IMR-90 (cell line): ENCODE data around the gene TEX14. TPM values are rescaled to one million over a fixed set of nuclear protein-coding genes. Genes with fewer than 3 reads are reported as not detected.

Source experiments
- ATAC-seq: fragments of 200-7000 bp; cut with Tn5 transposase; 2 replicates; pipeline ENCODE4 v1.9.1; 2020; ENCODE audit warnings: low read depth, mild to moderate bottlenecking, moderate library complexity
- BruUV-seq: library from RNA; stranded (reverse); fragments of 400-500 nt; replicated peaks from 2 replicates; lab custom pipeline; 2021; lab: Mats Ljungman, UMichigan
- CTCF ChIA-PET: fragments of 300-600 bp; formaldehyde crosslinking; extraction: SDS; loops from one replicate; lab custom pipeline; 2021; ENCODE audit warnings: antibody characterized with exemption; lab: Yijun Ruan, JAX
- POLR2A ChIA-PET: fragments of 300-600 bp; sonication (Branson Sonifier 250); formaldehyde crosslinking; loops from one replicate; lab custom pipeline; 2022; ENCODE audit warnings: antibody characterized with exemption; ENCODE audit not compliant: unreplicated experiment; lab: Charles Lee
- DNase-seq: peaks from one replicate; pipeline ENCODE4 v3.0.0; 2013
- H2AFZ ChIP-seq: replicated peaks from 2 replicates; pipeline ENCODE3; 2013; ENCODE audit warnings: low read length, mild to moderate bottlenecking; ENCODE audit not compliant: poor library complexity
- H2AK5ac ChIP-seq: 2 replicates; pipeline ENCODE4 v1.6.1; 2013; ENCODE audit warnings: low read depth, low read length, inconsistent platforms
- H2AK9ac ChIP-seq: replicated peaks from 2 replicates; pipeline ENCODE3; 2013; ENCODE audit warnings: mild to moderate bottlenecking, low read depth, low read length, moderate library complexity; ENCODE audit not compliant: poor library complexity
- H2BK120ac ChIP-seq: 2 replicates; pipeline ENCODE4 v1.6.1; 2013; ENCODE audit warnings: low read depth, low read length, inconsistent platforms
- H2BK15ac ChIP-seq: 3 replicates; pipeline ENCODE4 v1.6.1; 2013; ENCODE audit warnings: low read depth, low read length, inconsistent platforms
- H2BK20ac ChIP-seq: 2 replicates; pipeline ENCODE4 v1.6.1; 2013; ENCODE audit warnings: low read depth, mild to moderate bottlenecking, inconsistent platforms, low read length, moderate library complexity
- H2BK5ac ChIP-seq: 2 replicates; pipeline ENCODE4 v1.6.1; 2013; ENCODE audit warnings: mild to moderate bottlenecking, low read depth, low read length, inconsistent platforms; ENCODE audit not compliant: poor library complexity, severe bottlenecking
- H3K14ac ChIP-seq: replicated peaks from 2 replicates; pipeline ENCODE4 v1.6.1; 2013; ENCODE audit warnings: low read depth, low read length, inconsistent platforms
- H3K18ac ChIP-seq: 2 replicates; pipeline ENCODE4 v1.6.1; 2013; ENCODE audit warnings: low read depth, low read length, control low read depth
- H3K23ac ChIP-seq: 2 replicates; pipeline ENCODE4 v1.6.1; 2013; ENCODE audit warnings: low read depth, low read length, inconsistent platforms
- H3K27ac ChIP-seq: 2 replicates; pipeline ENCODE4 v1.5.1; 2013; ENCODE audit warnings: mild to moderate bottlenecking, control low read depth, low read length; ENCODE audit not compliant: insufficient read depth
- H3K27me3 ChIP-seq: 2 replicates; pipeline ENCODE4 v1.6.1; 2013; ENCODE audit warnings: low read length; ENCODE audit not compliant: control insufficient read depth, insufficient read depth
- H3K36me3 ChIP-seq: 2 replicates; pipeline ENCODE4 v1.6.1; 2013; ENCODE audit warnings: low read length, mixed read lengths; ENCODE audit not compliant: control insufficient read depth, insufficient read depth
- H3K4ac ChIP-seq: 2 replicates; pipeline ENCODE4 v1.6.1; 2013; ENCODE audit warnings: low read depth, low read length, inconsistent platforms
- H3K4me1 ChIP-seq: 2 replicates; pipeline ENCODE4 v1.6.1; 2013; ENCODE audit warnings: low read length, mixed read lengths; ENCODE audit not compliant: control insufficient read depth, insufficient read depth
- H3K4me2 ChIP-seq: 2 replicates; pipeline ENCODE4 v1.6.1; 2013; ENCODE audit warnings: low read depth, mild to moderate bottlenecking, control low read depth, low read length, moderate library complexity
- H3K4me3 ChIP-seq: 2 replicates; pipeline ENCODE4 v1.5.1; 2013; ENCODE audit warnings: low read depth, mild to moderate bottlenecking, control low read depth, low read length, moderate library complexity; ENCODE audit not compliant: insufficient read depth
- H3K56ac ChIP-seq: 2 replicates; pipeline ENCODE4 v1.6.1; 2013; ENCODE audit warnings: low read length, inconsistent platforms; ENCODE audit not compliant: insufficient read depth; ENCODE audit errors: extremely low read depth
- H3K79me1 ChIP-seq, 2 experiments: 2 replicates each; pipeline ENCODE4 v1.6.1; 2013; ENCODE audit warnings: low read length in 2 of 2, inconsistent platforms in 1 of 2, low read depth in 1 of 2
- H3K9ac ChIP-seq: 2 replicates; pipeline ENCODE4 v1.6.1; 2013; ENCODE audit warnings: low read depth, low read length, control low read depth
- H3K9me1 ChIP-seq: 2 replicates; pipeline ENCODE4 v1.6.1; 2013; ENCODE audit warnings: low read length, inconsistent platforms; ENCODE audit not compliant: insufficient read depth
- H3K9me3 ChIP-seq: 2 replicates; pipeline ENCODE4 v1.6.1; 2013; ENCODE audit warnings: low read length; ENCODE audit not compliant: control insufficient read depth, insufficient read depth
- H4K20me1 ChIP-seq: 2 replicates; pipeline ENCODE4 v1.6.1; 2013; ENCODE audit warnings: low read length, inconsistent platforms; ENCODE audit not compliant: insufficient read depth
- H4K5ac ChIP-seq: 2 replicates; pipeline ENCODE4 v1.6.1; 2013; ENCODE audit warnings: mild to moderate bottlenecking, low read depth, low read length, control low read depth
- H4K8ac ChIP-seq, 2 experiments: 2 replicates each; pipeline ENCODE4 v1.6.1; 2013; ENCODE audit warnings: low read depth in 2 of 2, low read length in 2 of 2, control low read depth in 1 of 2, inconsistent platforms in 1 of 2
- H4K91ac ChIP-seq: 2 replicates; pipeline ENCODE4 v1.6.1; 2013; ENCODE audit warnings: low read depth, low read length, inconsistent platforms; ENCODE audit not compliant: insufficient read depth
- CEBPB ChIP-seq: IDR thresholded peaks from 2 replicates; pipeline ENCODE4 v1.6.1; 2012; ENCODE audit warnings: low read depth, low read length, improper control_type of control experiment
- CHD1 ChIP-seq: IDR thresholded peaks from 2 replicates; pipeline ENCODE4 v1.6.1; 2012; ENCODE audit warnings: low read depth, low read length, improper control_type of control experiment
- FOS ChIP-seq: fragments of 150-350 bp; IDR thresholded peaks from 2 replicates; pipeline ENCODE4 v1.6.1; 2016; ENCODE audit warnings: low read depth, low read length
- RFX5 ChIP-seq: IDR thresholded peaks from 2 replicates; pipeline ENCODE4 v1.8.0; 2012; ENCODE audit warnings: low read depth, mild to moderate bottlenecking, low read length, moderate library complexity
- WGBS, 2 experiments: methylation state at CpG; one replicate each; pipeline versions ENCODE4 v1.1.5 to v1.1.7; 2013; ENCODE audit warnings: missing lambda C conversion rate in 2 of 2; ENCODE audit not compliant: insufficient read length in 1 of 2; ENCODE audit errors: extremely low coverage in 2 of 2; 5-methylcytosine and 5-hydroxymethylcytosine counted together
- dilution Hi-C: fragments of 300-500 bp; cut with HindIII; formaldehyde crosslinking; loops from one replicate; pipeline ENCODE4 v1.14.3; 2018; ENCODE audit warnings: low sequenced_read_pairs; ENCODE audit not compliant: unreplicated experiment
- in situ Hi-C: fragments of 300-500 bp; cut with MboI; formaldehyde crosslinking; loops from 3 replicates; pipeline ENCODE4 v1.14.3; 2019; ENCODE audit warnings: low sequenced_read_pairs, inconsistent platforms, mixed read lengths
- intact Hi-C: fragments of 100-400 bp; cut with micrococcal nuclease; formaldehyde crosslinking; loops from 2 replicates; pipeline ENCODE4 v1.10.0; 2022
- polyA plus RNA-seq, 3 experiments: library from polyadenylated mRNA; depleted of rRNA; stranded (reverse); fragments of >200 nt; gene quantifications; 2 replicates each; pipeline ENCODE4 v1.2.3, GENCODE V29; 2012; ENCODE audit warnings: low replicate concordance in 1 of 3
- total RNA-seq: library from RNA; depleted of rRNA; stranded (reverse); fragments of >200 nt; gene quantifications from 2 replicates; pipeline ENCODE4 v1.2.3, GENCODE V29; 2012
- TF ChIP-seq, protein P1 (sequence below): conservative IDR thresholded peaks from 2 replicates; pipeline ENCODE4 v1.5.1; 2012; ENCODE audit warnings: mild to moderate bottlenecking, low read depth, low read length, improper control_type of control experiment

The TEX14 gene
- total and polyA plus RNA-seq, 2 of the 4 experiments (the other 2 are of a cell fraction), result not detected

DNA sequence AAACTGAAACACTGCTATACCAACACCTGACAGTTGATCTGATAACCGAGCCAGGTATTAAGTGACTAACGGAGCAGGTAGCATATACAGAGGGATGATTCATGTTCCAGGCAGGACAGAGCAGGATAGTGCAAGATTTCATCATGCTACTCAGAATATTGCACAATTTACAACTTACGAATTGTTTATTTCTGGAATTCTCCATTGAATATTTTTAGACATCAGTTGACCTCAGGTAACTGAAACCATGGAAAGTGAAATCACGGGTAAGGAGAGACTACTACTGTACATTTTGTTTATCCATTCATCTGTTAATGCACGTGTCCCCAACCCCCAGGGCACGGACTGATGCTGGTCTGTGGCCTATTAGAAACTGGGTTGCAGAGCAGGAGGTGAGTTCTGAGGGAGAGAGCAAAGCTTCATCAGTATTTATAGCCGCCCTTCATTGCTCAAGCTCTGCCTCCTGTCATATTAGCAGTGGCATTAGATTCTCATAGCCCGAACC, 49.3 kb upstream of the TEX14 start:
- Histone ChIP-seq H4K20me1 (no peaks in the 10 kb centered on the region), H3K27ac (no peak overlapping the region; the same call in 1 of the 2 replicates), H3K27me3 (no peaks in the 10 kb centered on the region), H4K8ac (no peak overlapping the region; a peak in 1 of 4 replicates), H3K23ac (no peak overlapping the region), H3K9me1 (0 out of 2 replicates have a peak, but pooled peaks cover 4% of the 10 kb centered on the region), H3K18ac (0 out of 2 replicates have a peak overlapping the region, but pooled peaks have one; percentile 37), H2BK5ac (no peak overlapping the region), H2AK9ac (no peak overlapping the region), H3K14ac (no peak overlapping the region), H3K4me2 (no peak overlapping the region; the same call in 1 of the 2 replicates), H3K4me1 (peaks cover 4% of the 10 kb centered on the region), H2BK120ac (peak overlapping the region; percentile 68), H2BK20ac (peak overlapping the region; percentile 78; the same call in 1 of the 2 replicates), H3K79me1 (no peaks in the 10 kb centered on the region), H3K4me3 (no peak overlapping the region), H3K9me3 (no peaks in the 10 kb centered on the region), H4K5ac (no peak overlapping the region), H3K36me3 (no peaks in the 10 kb centered on the region), H4K91ac (peak overlapping the region; percentile 39; the same call in 1 of the 2 replicates), H3K9ac (no peak overlapping the region), H2AFZ (no peak overlapping the region), H3K4ac (peak overlapping the region; percentile 66), H3K56ac (no peak overlapping the region), H2BK15ac (no peak overlapping the region), H2AK5ac (no peak overlapping the region)
- CTCF ChIA-PET, result interaction anchor here (1.6 kb wide), 1 partner anchor 30 kb away, joined by 4 read pairs; no protein-coding TSS in a partner anchor
- in situ Hi-C loops (no loop called here), intact Hi-C loops (no loop called here), dilution Hi-C loops (no loop called here)
- POLR2A ChIA-PET, result no interaction called here
- peak; percentile 81 for DNase-seq
- no CpG with 5 or more reads among the region's 8 CpGs for WGBS, 2 experiments
- no peak for TF ChIP-seq RFX5
- TF ChIP-seq, protein P1, sequence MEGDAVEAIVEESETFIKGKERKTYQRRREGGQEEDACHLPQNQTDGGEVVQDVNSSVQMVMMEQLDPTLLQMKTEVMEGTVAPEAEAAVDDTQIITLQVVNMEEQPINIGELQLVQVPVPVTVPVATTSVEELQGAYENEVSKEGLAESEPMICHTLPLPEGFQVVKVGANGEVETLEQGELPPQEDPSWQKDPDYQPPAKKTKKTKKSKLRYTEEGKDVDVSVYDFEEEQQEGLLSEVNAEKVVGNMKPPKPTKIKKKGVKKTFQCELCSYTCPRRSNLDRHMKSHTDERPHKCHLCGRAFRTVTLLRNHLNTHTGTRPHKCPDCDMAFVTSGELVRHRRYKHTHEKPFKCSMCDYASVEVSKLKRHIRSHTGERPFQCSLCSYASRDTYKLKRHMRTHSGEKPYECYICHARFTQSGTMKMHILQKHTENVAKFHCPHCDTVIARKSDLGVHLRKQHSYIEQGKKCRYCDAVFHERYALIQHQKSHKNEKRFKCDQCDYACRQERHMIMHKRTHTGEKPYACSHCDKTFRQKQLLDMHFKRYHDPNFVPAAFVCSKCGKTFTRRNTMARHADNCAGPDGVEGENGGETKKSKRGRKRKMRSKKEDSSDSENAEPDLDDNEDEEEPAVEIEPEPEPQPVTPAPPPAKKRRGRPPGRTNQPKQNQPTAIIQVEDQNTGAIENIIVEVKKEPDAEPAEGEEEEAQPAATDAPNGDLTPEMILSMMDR, result no peak
- peak; percentile 99 for TF ChIP-seq CEBPB
- TF ChIP-seq FOS, result peak; percentile 68; the same call in 1 of the 2 replicates
- no peak for TF ChIP-seq CHD1
- ATAC-seq, result peak; percentile 65
- no TSS peak for BruUV-seq
